ENCODE data around the gene SULT1A3. TPM values are rescaled to one million over a fixed set of nuclear protein-coding genes. Genes with fewer than 3 reads are reported as not detected.
"Not testable (repeated sequence)": the region's sequence is repeated elsewhere in the genome, so short reads cannot be mapped to it uniquely, and the experiment has no call there.

The SULT1A3 gene
- total RNA-seq, 2 experiments from 2014 or later = 3.8 to 31.7 TPM

DNA sequence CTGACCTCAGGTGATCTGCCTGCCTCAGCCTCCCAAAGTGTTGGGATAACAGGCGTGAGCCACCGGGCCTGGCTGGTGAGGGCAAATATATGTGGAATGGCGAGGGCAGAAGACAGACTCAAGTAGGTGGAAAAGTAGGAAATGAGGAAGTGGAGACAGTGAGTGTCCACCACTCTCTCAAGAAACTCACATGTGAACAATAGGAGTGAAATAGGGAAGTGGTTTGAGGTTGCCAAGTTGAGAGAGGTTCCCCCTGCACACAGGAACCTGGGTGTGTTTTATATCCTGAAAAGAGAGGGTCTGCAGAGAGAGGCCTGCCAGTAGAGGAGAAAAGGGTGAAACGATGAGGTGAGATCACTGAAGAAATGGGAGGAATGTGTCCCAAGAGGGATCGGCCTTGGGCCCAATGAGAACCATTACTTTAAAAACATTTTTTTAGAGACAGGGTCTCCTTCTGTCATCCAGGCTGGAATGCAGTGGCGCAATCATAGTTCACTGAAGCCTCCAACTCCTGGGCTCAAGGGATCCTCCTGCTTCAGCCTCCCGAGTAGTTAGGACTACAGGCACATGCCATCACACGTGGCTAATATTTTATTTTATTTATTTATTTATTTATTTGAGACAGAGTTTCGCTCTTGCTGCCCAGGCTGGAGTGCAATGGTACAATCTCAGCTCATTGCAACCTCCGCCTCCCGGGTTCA, 32.7 kb upstream of the SULT1A3 start:
- H2AFZ ChIP-seq (ENCODE audit: low read length) = no peak overlapping the region
- intact Hi-C loops (cut with micrococcal nuclease; ENCODE audit: unreplicated experiment) = no loop called here
- CTCF ChIA-PET (ENCODE audit: unreplicated experiment) = no interaction called here
- H3K4me1 ChIP-seq (ENCODE audit: insufficient read depth, low read length, poor library complexity, severe bottlenecking) = peaks cover 8% of the 10 kb centered on the region
- no peak for TF ChIP-seq EZH2phosphoT487 (IDR thresholded peaks at IDR 0.05; ENCODE audit: borderline replicate concordance, low read depth, low read length)
- TF ChIP-seq, protein P1, sequence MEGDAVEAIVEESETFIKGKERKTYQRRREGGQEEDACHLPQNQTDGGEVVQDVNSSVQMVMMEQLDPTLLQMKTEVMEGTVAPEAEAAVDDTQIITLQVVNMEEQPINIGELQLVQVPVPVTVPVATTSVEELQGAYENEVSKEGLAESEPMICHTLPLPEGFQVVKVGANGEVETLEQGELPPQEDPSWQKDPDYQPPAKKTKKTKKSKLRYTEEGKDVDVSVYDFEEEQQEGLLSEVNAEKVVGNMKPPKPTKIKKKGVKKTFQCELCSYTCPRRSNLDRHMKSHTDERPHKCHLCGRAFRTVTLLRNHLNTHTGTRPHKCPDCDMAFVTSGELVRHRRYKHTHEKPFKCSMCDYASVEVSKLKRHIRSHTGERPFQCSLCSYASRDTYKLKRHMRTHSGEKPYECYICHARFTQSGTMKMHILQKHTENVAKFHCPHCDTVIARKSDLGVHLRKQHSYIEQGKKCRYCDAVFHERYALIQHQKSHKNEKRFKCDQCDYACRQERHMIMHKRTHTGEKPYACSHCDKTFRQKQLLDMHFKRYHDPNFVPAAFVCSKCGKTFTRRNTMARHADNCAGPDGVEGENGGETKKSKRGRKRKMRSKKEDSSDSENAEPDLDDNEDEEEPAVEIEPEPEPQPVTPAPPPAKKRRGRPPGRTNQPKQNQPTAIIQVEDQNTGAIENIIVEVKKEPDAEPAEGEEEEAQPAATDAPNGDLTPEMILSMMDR (conservative IDR thresholded peaks at IDR 0.05; ENCODE audit: low read length) = no peak
- no peaks in the 10 kb centered on the region for H4K20me1 ChIP-seq (ENCODE audit: insufficient read depth, low read length)
- no peak overlapping the region for H3K27ac ChIP-seq (ENCODE audit: low read depth, low read length, poor library complexity, severe bottlenecking)
- peak; percentile 79 for DNase-seq (ENCODE audit: low spot score)
- H3K36me3 ChIP-seq (ENCODE audit: insufficient read depth, low read length) = no peaks in the 10 kb centered on the region
- no peaks in the 10 kb centered on the region for H3K9me2 ChIP-seq (ENCODE audit: insufficient read depth, low read length)
- no TSS peak for BruUV-seq (replicated peaks)
- peak overlapping the region; percentile 21; the same call in 1 of the 2 replicates for H3K4me2 ChIP-seq (ENCODE audit: low read length)
- POLR2A ChIA-PET = no interaction called here
- no peak overlapping the region for H3K4me3 ChIP-seq (ENCODE audit: low read depth, low read length, poor library complexity, severe bottlenecking)
- no peaks in the 10 kb centered on the region for H3K9me3 ChIP-seq (ENCODE audit: low read length)
- no peaks in the 10 kb centered on the region for H3K79me2 ChIP-seq (ENCODE audit: insufficient read depth, low read depth, low read length)

DNA sequence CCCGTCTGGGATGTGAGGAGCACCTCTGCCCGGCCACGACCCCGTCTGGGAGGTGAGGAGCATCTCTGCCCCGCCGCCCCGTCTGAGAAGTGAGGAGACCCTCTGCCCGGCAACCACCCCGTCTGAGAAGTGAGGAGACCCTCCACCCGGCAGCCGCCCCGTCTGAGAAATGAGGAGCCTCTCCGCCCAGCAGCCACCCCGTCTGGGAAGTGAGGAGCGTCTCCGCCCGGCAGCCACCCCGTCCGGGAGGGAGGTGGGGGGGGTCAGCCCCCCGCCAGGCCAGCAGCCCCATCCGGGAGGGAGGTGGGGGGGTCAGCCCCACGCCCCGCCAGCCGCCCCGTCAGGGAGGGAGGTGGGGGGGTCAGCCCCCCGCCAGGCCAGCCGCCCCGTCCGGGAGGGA, 30.3 kb upstream of the SULT1A3 start:
- intact Hi-C loops (cut with micrococcal nuclease; ENCODE audit: unreplicated experiment); BruUV-seq (replicated peaks); H3K4me2 ChIP-seq (ENCODE audit: low read length); DNase-seq (ENCODE audit: low spot score); H3K4me3 ChIP-seq (ENCODE audit: low read depth, low read length, poor library complexity, severe bottlenecking); H2AFZ ChIP-seq (ENCODE audit: low read length); H3K79me2 ChIP-seq (ENCODE audit: insufficient read depth, low read depth, low read length); H3K9me3 ChIP-seq (ENCODE audit: low read length); H3K36me3 ChIP-seq (ENCODE audit: insufficient read depth, low read length); H4K20me1 ChIP-seq (ENCODE audit: insufficient read depth, low read length); POLR2A ChIA-PET; H3K27ac ChIP-seq (ENCODE audit: low read depth, low read length, poor library complexity, severe bottlenecking); H3K4me1 ChIP-seq (ENCODE audit: insufficient read depth, low read length, poor library complexity, severe bottlenecking); H3K9me2 ChIP-seq (ENCODE audit: insufficient read depth, low read length); CTCF ChIA-PET (ENCODE audit: unreplicated experiment): not testable (repeated sequence)

DNA sequence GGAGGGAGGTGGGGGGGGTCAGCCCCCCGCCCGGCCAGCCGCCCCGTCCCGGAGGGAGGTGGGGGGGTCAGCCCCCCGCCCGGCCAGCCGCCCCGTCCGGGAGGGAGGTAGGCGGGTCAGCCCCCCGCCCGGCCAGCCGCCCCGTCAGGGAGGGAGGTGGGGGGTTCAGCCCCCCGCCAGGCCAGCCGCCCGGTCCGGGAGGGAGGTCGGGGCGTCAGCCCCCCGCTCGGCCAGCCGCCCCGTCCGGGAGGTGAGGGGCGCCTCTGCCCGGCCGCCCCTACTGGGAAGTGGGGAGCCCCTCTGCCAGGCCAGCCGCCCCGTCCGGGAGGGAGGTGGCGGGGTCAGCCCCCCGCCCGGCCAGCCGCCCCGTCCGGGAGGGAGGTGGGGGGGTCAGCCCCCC, 29.6 kb upstream of the SULT1A3 start:
- DNase-seq (ENCODE audit: low spot score); H3K4me1 ChIP-seq (ENCODE audit: insufficient read depth, low read length, poor library complexity, severe bottlenecking); H3K27ac ChIP-seq (ENCODE audit: low read depth, low read length, poor library complexity, severe bottlenecking); H3K4me3 ChIP-seq (ENCODE audit: low read depth, low read length, poor library complexity, severe bottlenecking); intact Hi-C loops (cut with micrococcal nuclease; ENCODE audit: unreplicated experiment); H3K9me2 ChIP-seq (ENCODE audit: insufficient read depth, low read length); H3K36me3 ChIP-seq (ENCODE audit: insufficient read depth, low read length); POLR2A ChIA-PET; H2AFZ ChIP-seq (ENCODE audit: low read length); H3K4me2 ChIP-seq (ENCODE audit: low read length); CTCF ChIA-PET (ENCODE audit: unreplicated experiment); BruUV-seq (replicated peaks); H4K20me1 ChIP-seq (ENCODE audit: insufficient read depth, low read length); H3K79me2 ChIP-seq (ENCODE audit: insufficient read depth, low read depth, low read length); H3K9me3 ChIP-seq (ENCODE audit: low read length): not testable (repeated sequence)

DNA sequence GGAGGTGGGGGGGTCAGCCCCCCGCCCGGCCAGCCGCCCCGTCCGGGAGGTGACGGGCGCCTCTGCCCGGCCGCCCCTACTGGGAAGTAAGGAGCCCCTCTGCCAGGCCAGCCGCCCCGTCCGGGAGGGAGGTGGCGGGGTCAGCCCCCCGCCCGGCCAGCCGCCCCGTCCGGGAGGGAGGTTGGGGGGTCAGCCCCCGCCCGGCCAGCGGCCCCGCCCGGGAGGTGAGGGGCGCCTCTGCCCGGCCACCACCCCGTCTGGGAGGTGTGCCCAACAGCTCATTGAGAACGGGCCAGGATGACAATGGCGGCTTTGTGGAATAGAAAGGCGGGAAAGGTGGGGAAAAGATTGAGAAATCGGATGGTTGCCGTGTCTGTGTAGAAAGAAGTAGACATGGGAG, 28.9 kb upstream of the SULT1A3 start:
- POLR2A ChIA-PET; BruUV-seq (replicated peaks): not testable (repeated sequence)

More for the DNA sequence above, 28.9 kb upstream of the SULT1A3 start:
- H2AFZ ChIP-seq (ENCODE audit: low read length); H4K20me1 ChIP-seq (ENCODE audit: insufficient read depth, low read length); H3K9me3 ChIP-seq (ENCODE audit: low read length); DNase-seq (ENCODE audit: low spot score); H3K4me1 ChIP-seq (ENCODE audit: insufficient read depth, low read length, poor library complexity, severe bottlenecking); H3K79me2 ChIP-seq (ENCODE audit: insufficient read depth, low read depth, low read length); H3K36me3 ChIP-seq (ENCODE audit: insufficient read depth, low read length); H3K4me2 ChIP-seq (ENCODE audit: low read length); H3K27ac ChIP-seq (ENCODE audit: low read depth, low read length, poor library complexity, severe bottlenecking); CTCF ChIA-PET (ENCODE audit: unreplicated experiment); H3K9me2 ChIP-seq (ENCODE audit: insufficient read depth, low read length); intact Hi-C loops (cut with micrococcal nuclease; ENCODE audit: unreplicated experiment); H3K4me3 ChIP-seq (ENCODE audit: low read depth, low read length, poor library complexity, severe bottlenecking): not testable (repeated sequence)
